ENCODE measurements around the gene HOXD8.

Gene HOXD8

GRCh38 chr2:176091329-176092258 lies 37.9 kb upstream of the HOXD8 start:
- no peak for DNase-seq

GRCh38 chr2:176092270-176093144 lies 37.0 kb upstream of the HOXD8 start, which contains the start of gene HOXD13:
Gene HOXD13, plus strand, starts transcription at chr2:176092721. Its CDS starts 170 bp downstream, at chr2:176092891.
- DNase-seq = no peak

- DNase-seq = no peak
These were observed 36.2 kb upstream of the HOXD8 start for GRCh38 chr2:176093145-176093897.

- DNase-seq = no peak
These were observed 35.6 kb upstream of the HOXD8 start for GRCh38 chr2:176093898-176094249.

- no peak for DNase-seq
These were observed 35.2 kb upstream of the HOXD8 start for GRCh38 chr2:176094349-176094748.

- DNase-seq = no peak
These were observed 34.1 kb upstream of the HOXD8 start for GRCh38 chr2:176095421-176095820.

- no peak for DNase-seq
These were observed 33.1 kb upstream of the HOXD8 start for GRCh38 chr2:176096243-176096985.

- DNase-seq = peak; percentile 63
These were observed 32.3 kb upstream of the HOXD8 start for GRCh38 chr2:176096986-176097819.

- DNase-seq = no peak
These were observed 31.6 kb upstream of the HOXD8 start for GRCh38 chr2:176097820-176098365.

GRCh38 chr2:176098366-176099158 lies 30.9 kb upstream of the HOXD8 start:
- no peak for DNase-seq

- no peak for DNase-seq
These were observed 30.3 kb upstream of the HOXD8 start for GRCh38 chr2:176099159-176099727.

GRCh38 chr2:176099728-176100546 lies 29.6 kb upstream of the HOXD8 start, which contains the start of gene HOXD12:
Gene HOXD12, plus strand, starts transcription at chr2:176099795. Its CDS starts 7 bp downstream, at chr2:176099802.
- DNase-seq = no peak

- no peak for DNase-seq
These were observed 28.9 kb upstream of the HOXD8 start for GRCh38 chr2:176100547-176101140.

- no peak for DNase-seq
These were observed 28.2 kb upstream of the HOXD8 start for GRCh38 chr2:176101216-176101830.

- no peak for DNase-seq
These were observed 27.7 kb upstream of the HOXD8 start for GRCh38 chr2:176101842-176102241.

- no peak for DNase-seq
These were observed 27.1 kb upstream of the HOXD8 start for GRCh38 chr2:176102309-176102866.

- DNase-seq = no peak
These were observed 26.3 kb upstream of the HOXD8 start for GRCh38 chr2:176103194-176103593.

All from CD4-positive, alpha-beta T cell treated with Interleukin-10 for 1 hour (primary cell).